ENCODE data around the gene CERS6. TPM values are rescaled to one million over a fixed set of nuclear protein-coding genes. Genes with fewer than 3 reads are reported as not detected.

The CERS6 gene
- total RNA-seq, 1 experiment from 2014 or later: 30.3 TPM

DNA sequence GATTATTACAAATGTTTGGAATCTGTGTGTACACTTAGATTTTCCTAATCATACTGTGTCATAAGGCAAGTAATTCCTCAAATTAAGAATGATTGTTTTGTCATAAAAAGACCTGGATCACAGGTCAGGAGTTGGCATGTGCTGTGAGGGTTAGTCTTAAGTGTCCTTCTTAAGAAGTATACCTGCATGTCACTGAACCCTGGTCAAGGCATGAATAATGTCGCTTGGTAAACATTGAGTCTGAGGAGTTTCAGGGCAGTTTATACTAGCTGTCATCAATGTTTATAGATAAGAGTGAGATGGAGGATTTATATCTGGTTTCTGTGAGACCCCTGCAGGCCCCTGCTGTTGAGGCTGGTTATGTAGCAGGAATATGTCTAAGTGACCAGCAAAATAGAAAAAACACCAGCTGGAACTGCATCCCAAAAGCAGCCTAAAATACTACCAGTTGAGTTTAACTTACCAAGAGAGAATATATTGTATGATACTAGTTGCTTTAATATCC is 234.4 kb downstream of the CERS6 start:
- in situ Hi-C loops (cut with HindIII; ENCODE audit: low pct_unique_long_range_greater_than_20kb, low sequenced_read_pairs) (no loop called here), intact Hi-C loops (cut with micrococcal nuclease; ENCODE audit: unreplicated experiment) (no loop called here)
- no peak overlapping the region for H3K4me3 ChIP-seq (ENCODE audit: low read depth in 2 of 2, low read length in 2 of 2)
- H3K27me3 ChIP-seq (ENCODE audit: control insufficient read depth, insufficient read depth, low read length): no peaks in the 10 kb centered on the region
- DNase-seq (ENCODE audit: low read depth, low spot score): no peak
- no peaks in the 10 kb centered on the region for H3K36me3 ChIP-seq (ENCODE audit: control insufficient read depth, insufficient read depth, low read length)
- POLR2A ChIA-PET: no interaction called here
- H3K4me1 ChIP-seq (ENCODE audit: control insufficient read depth, insufficient read depth, low read length): no peaks in the 10 kb centered on the region
- CTCF ChIA-PET: no interaction called here
- TF ChIP-seq, protein P1, sequence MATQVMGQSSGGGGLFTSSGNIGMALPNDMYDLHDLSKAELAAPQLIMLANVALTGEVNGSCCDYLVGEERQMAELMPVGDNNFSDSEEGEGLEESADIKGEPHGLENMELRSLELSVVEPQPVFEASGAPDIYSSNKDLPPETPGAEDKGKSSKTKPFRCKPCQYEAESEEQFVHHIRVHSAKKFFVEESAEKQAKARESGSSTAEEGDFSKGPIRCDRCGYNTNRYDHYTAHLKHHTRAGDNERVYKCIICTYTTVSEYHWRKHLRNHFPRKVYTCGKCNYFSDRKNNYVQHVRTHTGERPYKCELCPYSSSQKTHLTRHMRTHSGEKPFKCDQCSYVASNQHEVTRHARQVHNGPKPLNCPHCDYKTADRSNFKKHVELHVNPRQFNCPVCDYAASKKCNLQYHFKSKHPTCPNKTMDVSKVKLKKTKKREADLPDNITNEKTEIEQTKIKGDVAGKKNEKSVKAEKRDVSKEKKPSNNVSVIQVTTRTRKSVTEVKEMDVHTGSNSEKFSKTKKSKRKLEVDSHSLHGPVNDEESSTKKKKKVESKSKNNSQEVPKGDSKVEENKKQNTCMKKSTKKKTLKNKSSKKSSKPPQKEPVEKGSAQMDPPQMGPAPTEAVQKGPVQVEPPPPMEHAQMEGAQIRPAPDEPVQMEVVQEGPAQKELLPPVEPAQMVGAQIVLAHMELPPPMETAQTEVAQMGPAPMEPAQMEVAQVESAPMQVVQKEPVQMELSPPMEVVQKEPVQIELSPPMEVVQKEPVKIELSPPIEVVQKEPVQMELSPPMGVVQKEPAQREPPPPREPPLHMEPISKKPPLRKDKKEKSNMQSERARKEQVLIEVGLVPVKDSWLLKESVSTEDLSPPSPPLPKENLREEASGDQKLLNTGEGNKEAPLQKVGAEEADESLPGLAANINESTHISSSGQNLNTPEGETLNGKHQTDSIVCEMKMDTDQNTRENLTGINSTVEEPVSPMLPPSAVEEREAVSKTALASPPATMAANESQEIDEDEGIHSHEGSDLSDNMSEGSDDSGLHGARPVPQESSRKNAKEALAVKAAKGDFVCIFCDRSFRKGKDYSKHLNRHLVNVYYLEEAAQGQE (IDR thresholded peaks at IDR 0.05; ENCODE audit: insufficient read depth in 1 of 2, low read depth in 2 of 2, low read length in 1 of 2): no peak
- H3K9me3 ChIP-seq (ENCODE audit: control insufficient read depth, insufficient read depth, low read depth, low read length): no peaks in the 10 kb centered on the region
- no peak overlapping the region for H3K27ac ChIP-seq (ENCODE audit: low read length)
- ATAC-seq: no peak
- no TSS peak for BruUV-seq (replicated peaks)

DNA sequence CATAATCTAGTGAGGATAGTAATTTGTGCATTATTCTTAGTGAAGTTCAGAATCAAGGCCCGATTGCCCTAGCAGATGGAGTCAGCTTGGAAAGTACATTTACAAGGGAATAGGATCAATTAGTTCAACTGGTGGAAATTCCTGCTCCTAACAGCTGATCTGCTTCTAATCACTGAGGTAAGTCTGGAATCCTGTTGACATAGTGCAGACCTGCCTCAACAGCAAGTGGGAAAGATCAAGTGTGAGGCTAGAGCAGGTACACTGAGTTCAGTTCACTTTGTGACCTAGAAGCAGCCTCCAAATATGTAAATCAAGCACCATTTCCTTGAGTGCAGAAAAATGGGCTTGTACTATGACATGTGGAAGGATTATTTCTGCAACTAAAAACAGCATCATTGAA is 235.1 kb downstream of the CERS6 start:
- TF ChIP-seq, protein P2, sequence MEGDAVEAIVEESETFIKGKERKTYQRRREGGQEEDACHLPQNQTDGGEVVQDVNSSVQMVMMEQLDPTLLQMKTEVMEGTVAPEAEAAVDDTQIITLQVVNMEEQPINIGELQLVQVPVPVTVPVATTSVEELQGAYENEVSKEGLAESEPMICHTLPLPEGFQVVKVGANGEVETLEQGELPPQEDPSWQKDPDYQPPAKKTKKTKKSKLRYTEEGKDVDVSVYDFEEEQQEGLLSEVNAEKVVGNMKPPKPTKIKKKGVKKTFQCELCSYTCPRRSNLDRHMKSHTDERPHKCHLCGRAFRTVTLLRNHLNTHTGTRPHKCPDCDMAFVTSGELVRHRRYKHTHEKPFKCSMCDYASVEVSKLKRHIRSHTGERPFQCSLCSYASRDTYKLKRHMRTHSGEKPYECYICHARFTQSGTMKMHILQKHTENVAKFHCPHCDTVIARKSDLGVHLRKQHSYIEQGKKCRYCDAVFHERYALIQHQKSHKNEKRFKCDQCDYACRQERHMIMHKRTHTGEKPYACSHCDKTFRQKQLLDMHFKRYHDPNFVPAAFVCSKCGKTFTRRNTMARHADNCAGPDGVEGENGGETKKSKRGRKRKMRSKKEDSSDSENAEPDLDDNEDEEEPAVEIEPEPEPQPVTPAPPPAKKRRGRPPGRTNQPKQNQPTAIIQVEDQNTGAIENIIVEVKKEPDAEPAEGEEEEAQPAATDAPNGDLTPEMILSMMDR (IDR thresholded peaks at IDR 0.05): no peak
- no peak for TF ChIP-seq POLR2AphosphoS5 (IDR thresholded peaks at IDR 0.05; ENCODE audit: low read depth, low read length)
- TF ChIP-seq SIN3A (IDR thresholded peaks at IDR 0.05; ENCODE audit: borderline replicate concordance, insufficient read depth, low read depth, low read length): no peak
- no peak for TF ChIP-seq TCF7L2 (IDR thresholded peaks at IDR 0.05; ENCODE audit: low read depth, low read length)
- TF ChIP-seq, protein P1 (IDR thresholded peaks at IDR 0.05; ENCODE audit: insufficient read depth in 1 of 2, low read depth in 2 of 2, low read length in 1 of 2): no peak
- no peaks in the 10 kb centered on the region for H3K9me3 ChIP-seq (ENCODE audit: control insufficient read depth, insufficient read depth, low read depth, low read length)
- H3K27ac ChIP-seq (ENCODE audit: low read length): no peak overlapping the region
- intact Hi-C loops (cut with micrococcal nuclease; ENCODE audit: unreplicated experiment) (no loop called here), in situ Hi-C loops (cut with HindIII; ENCODE audit: low pct_unique_long_range_greater_than_20kb, low sequenced_read_pairs) (no loop called here)
- no peak overlapping the region for H3K4me3 ChIP-seq (ENCODE audit: low read depth in 2 of 2, low read length in 2 of 2)
- H3K27me3 ChIP-seq (ENCODE audit: control insufficient read depth, insufficient read depth, low read length): no peaks in the 10 kb centered on the region
- H3K36me3 ChIP-seq (ENCODE audit: control insufficient read depth, insufficient read depth, low read length): no peaks in the 10 kb centered on the region
- ChIA-PET CTCF (no interaction called here), POLR2A (no interaction called here)
- BruUV-seq (replicated peaks): no TSS peak
- no peaks in the 10 kb centered on the region for H3K4me1 ChIP-seq (ENCODE audit: control insufficient read depth, insufficient read depth, low read length)
- no peak for ATAC-seq
- DNase-seq (ENCODE audit: low read depth, low spot score): no peak
